K562 (cell line): Measurements from ENCODE around the gene TMC8.

ENCODE experiments used
- ARID3A ChIP-seq: IDR thresholded peaks from 2 replicates; pipeline ENCODE4 v1.6.1; 2012; ENCODE audit warnings: low read depth, low read length, improper control_type of control experiment, borderline replicate concordance
- CTCF ChIP-seq, 3 experiments: IDR thresholded peaks in 2 of 3; conservative IDR thresholded peaks in 1 of 3; 2 replicates each; pipeline ENCODE4 v1.5.1; 2011 to 2012; ENCODE audit warnings: low read length in 3 of 3, mild to moderate bottlenecking in 3 of 3, control low read depth in 2 of 3, improper control_type of control experiment in 1 of 3, inconsistent platforms in 1 of 3, low read depth in 1 of 3, mixed read lengths in 1 of 3, moderate library complexity in 1 of 3; ENCODE audit not compliant: insufficient read depth in 2 of 3
- HBP1 ChIP-seq: fragments of 450-650 bp; formaldehyde crosslinking; IDR thresholded peaks from 2 replicates; pipeline ENCODE4 v1.4.0; 2022; ENCODE audit warnings: missing genetic modification characterization
- NELFE ChIP-seq: IDR thresholded peaks from 2 replicates; pipeline ENCODE4 v1.6.1; 2011; ENCODE audit warnings: mild to moderate bottlenecking; ENCODE audit not compliant: insufficient read depth, insufficient read length
- RFX1 ChIP-seq: fragments of 450-650 bp; IDR thresholded peaks from 2 replicates; pipeline ENCODE4 v1.6.1; 2016; ENCODE audit warnings: mild to moderate bottlenecking, moderate library complexity
- SMARCC2 ChIP-seq: fragments of 450-650 bp; IDR thresholded peaks from 2 replicates; pipeline ENCODE4 v1.6.1; 2017; ENCODE audit warnings: antibody characterized with exemption, moderate library complexity, mild to moderate bottlenecking, low read depth
- ZNF436 ChIP-seq: fragments of 250-450, 450-650 bp; sonication (Bioruptor Pico); formaldehyde crosslinking; IDR thresholded peaks from 2 replicates; pipeline ENCODE4 v1.7.0; 2020; ENCODE audit warnings: mild to moderate bottlenecking

- TF ChIP-seq SMARCC2: no peak
- no peak for TF ChIP-seq NELFE
- TF ChIP-seq ARID3A: no peak
- TF ChIP-seq CTCF (IDR thresholded peaks at IDR 0.05 in 2 of 3, conservative IDR thresholded peaks at IDR 0.05 in 1 of 3; ENCODE audit: insufficient read depth in 2 of 3, low read depth in 1 of 3, low read length in 3 of 3): no peak
- no peak for TF ChIP-seq ZNF436 (CRISPR knock-in tag)
- TF ChIP-seq RFX1: no peak
- TF ChIP-seq HBP1 (CRISPR knock-in tag): no peak
Observed at GRCh38 chr17:78103311-78103710, 27.3 kb upstream of the TMC8 start.
